ENCODE data around the gene SAE1. TPM values are rescaled to one million over a fixed set of nuclear protein-coding genes. Genes with fewer than 3 reads are reported as not detected.

SAE1 gene
- 49.4 TPM for total RNA-seq
- polyA plus RNA-seq (ENCODE audit: insufficient read depth, low read depth, low replicate concordance) = 39.5 TPM
- long read RNA-seq, donor 1, transcript SAE1-201 (9 exons, 2,049 nt) = major isoform, 26 of 28 reads
- long read RNA-seq, donor 1, partial matches to known transcripts = 0 of 28 reads
- long read RNA-seq, donor 1, other reads (novel, unspliced or antisense) = 0 of 28 reads
- long read RNA-seq, donor 2, transcript SAE1-201 (9 exons, 2,049 nt) = major isoform, 12 of 29 reads
- long read RNA-seq, donor 2, partial matches to known transcripts = 15 of 29 reads
- long read RNA-seq, donor 2, other reads (novel, unspliced or antisense) = 0 of 29 reads
- long read RNA-seq, donor 3, transcript SAE1-201 (9 exons, 2,049 nt) = major isoform, 21 of 25 reads
- long read RNA-seq, donor 3, partial matches to known transcripts = 0 of 25 reads
- long read RNA-seq, donor 3, other reads (novel, unspliced or antisense) = 0 of 25 reads
- long read RNA-seq, donor 4, transcript SAE1-201 (9 exons, 2,049 nt) = major isoform, 23 of 24 reads
- long read RNA-seq, donor 4, partial matches to known transcripts = 0 of 24 reads
- long read RNA-seq, donor 4, other reads (novel, unspliced or antisense) = 0 of 24 reads
- long read RNA-seq, donor 5, partial matches to known transcripts = 0 of 2 reads
- long read RNA-seq, donor 5, other reads (novel, unspliced or antisense) = 0 of 2 reads
- long read RNA-seq, donor 6, transcript SAE1-201 (9 exons, 2,049 nt) = major isoform, 10 of 26 reads
- long read RNA-seq, donor 6, partial matches to known transcripts = 15 of 26 reads
- long read RNA-seq, donor 6, other reads (novel, unspliced or antisense) = 0 of 26 reads
- long read RNA-seq, donor 7, transcript SAE1-201 (9 exons, 2,049 nt) = major isoform, 32 of 52 reads
- long read RNA-seq, donor 7, partial matches to known transcripts = 10 of 52 reads
- long read RNA-seq, donor 7, other reads (novel, unspliced or antisense) = 5 of 52 reads
- long read RNA-seq, donor 8, transcript SAE1-201 (9 exons, 2,049 nt) = major isoform, 18 of 25 reads
- long read RNA-seq, donor 8, partial matches to known transcripts = 7 of 25 reads
- long read RNA-seq, donor 8, other reads (novel, unspliced or antisense) = 0 of 25 reads
- long read RNA-seq, donor 9, transcript SAE1-201 (9 exons, 2,049 nt) = major isoform, 10 of 11 reads
- long read RNA-seq, donor 9, partial matches to known transcripts = 0 of 11 reads
- long read RNA-seq, donor 9, other reads (novel, unspliced or antisense) = 0 of 11 reads
- long read RNA-seq, donor 10, transcript SAE1-201 (9 exons, 2,049 nt) = major isoform, 13 of 43 reads
- long read RNA-seq, donor 10, partial matches to known transcripts = 29 of 43 reads
- long read RNA-seq, donor 10, other reads (novel, unspliced or antisense) = 0 of 43 reads

GRCh38 chr19:47130589-47131227 is at the start of gene SAE1:
TSS of gene SAE1 (plus strand) at chr19:47130835. CDS start at chr19:47130931, 96 bp downstream.
- Histone ChIP-seq H3K36me3 (ENCODE audit: control insufficient read depth in 2 of 3, insufficient read depth in 3 of 3, low read length in 3 of 3) (no peaks in the 10 kb centered on the region), H3K9me3 (ENCODE audit: control insufficient read depth in 2 of 3, insufficient read depth in 1 of 3, low read length in 3 of 3) (no peaks in the 10 kb centered on the region), H3K4me3 (ENCODE audit: low read length in 3 of 3) (peak within 1 kb of the TSS; percentile 55 to 91 (median 88)), H3K27ac (ENCODE audit: low read depth in 2 of 2, low read length in 2 of 2) (peak within 1 kb of the TSS; percentile 81 to 89), H3K9ac (ENCODE audit: low read length in 3 of 3) (peak within 1 kb of the TSS; percentile 30 to 84 (median 80)), H3K27me3 (ENCODE audit: control insufficient read depth, insufficient read depth, low read length) (no peaks in the 10 kb centered on the region), H3K4me1 (ENCODE audit: control insufficient read depth in 2 of 3, insufficient read depth in 2 of 3, low read depth in 1 of 3, low read length in 3 of 3) (no peaks in the 10 kb centered on the region)
- FAIRE-seq (no peak), DNase-seq (peak; percentile 98 to 99 (median 98))
- intact Hi-C loops (cut with DNase I) = no loop called here
- TF ChIP-seq, protein P1, sequence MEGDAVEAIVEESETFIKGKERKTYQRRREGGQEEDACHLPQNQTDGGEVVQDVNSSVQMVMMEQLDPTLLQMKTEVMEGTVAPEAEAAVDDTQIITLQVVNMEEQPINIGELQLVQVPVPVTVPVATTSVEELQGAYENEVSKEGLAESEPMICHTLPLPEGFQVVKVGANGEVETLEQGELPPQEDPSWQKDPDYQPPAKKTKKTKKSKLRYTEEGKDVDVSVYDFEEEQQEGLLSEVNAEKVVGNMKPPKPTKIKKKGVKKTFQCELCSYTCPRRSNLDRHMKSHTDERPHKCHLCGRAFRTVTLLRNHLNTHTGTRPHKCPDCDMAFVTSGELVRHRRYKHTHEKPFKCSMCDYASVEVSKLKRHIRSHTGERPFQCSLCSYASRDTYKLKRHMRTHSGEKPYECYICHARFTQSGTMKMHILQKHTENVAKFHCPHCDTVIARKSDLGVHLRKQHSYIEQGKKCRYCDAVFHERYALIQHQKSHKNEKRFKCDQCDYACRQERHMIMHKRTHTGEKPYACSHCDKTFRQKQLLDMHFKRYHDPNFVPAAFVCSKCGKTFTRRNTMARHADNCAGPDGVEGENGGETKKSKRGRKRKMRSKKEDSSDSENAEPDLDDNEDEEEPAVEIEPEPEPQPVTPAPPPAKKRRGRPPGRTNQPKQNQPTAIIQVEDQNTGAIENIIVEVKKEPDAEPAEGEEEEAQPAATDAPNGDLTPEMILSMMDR (IDR thresholded peaks at IDR 0.05; ENCODE audit: borderline replicate concordance, extremely low read depth, insufficient read depth) = peak; percentile 56

DNA sequence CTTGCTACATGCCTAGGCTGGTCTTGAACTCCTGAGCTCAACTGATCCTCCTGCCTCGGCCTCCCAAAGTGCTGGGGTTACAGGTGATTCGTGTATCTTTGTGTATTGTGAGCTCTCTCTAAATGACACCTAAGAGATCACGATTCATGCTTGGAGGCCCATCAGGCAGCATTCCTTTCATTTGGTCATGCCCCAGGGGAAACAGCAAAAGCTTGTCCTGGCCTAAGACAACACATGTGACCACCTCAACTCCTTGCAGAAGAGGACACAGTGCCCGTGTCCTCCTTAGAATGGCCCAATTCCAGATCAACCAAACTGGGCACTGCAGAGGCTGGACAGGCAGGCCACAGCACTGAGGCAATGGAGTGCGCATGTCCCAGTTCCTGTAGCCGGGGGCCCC is 49.5 kb upstream of the SAE1 start:
- TF ChIP-seq, protein P1 (IDR thresholded peaks at IDR 0.05; ENCODE audit: borderline replicate concordance, extremely low read depth, insufficient read depth) = no peak
- no peak for DNase-seq
- Histone ChIP-seq H3K9me3 (ENCODE audit: control insufficient read depth in 2 of 3, insufficient read depth in 1 of 3, low read length in 3 of 3) (no peaks in the 10 kb centered on the region), H3K9ac (ENCODE audit: low read length in 3 of 3) (no peak overlapping the region), H3K4me3 (ENCODE audit: low read length in 3 of 3) (no peak overlapping the region), H3K27me3 (ENCODE audit: control insufficient read depth, insufficient read depth, low read length) (no peaks in the 10 kb centered on the region), H3K27ac (ENCODE audit: low read depth in 2 of 2, low read length in 2 of 2) (no peak overlapping the region), H3K4me1 (ENCODE audit: control insufficient read depth in 2 of 3, insufficient read depth in 2 of 3, low read depth in 1 of 3, low read length in 3 of 3) (peaks cover 0 to 1% (median 0%) of the 10 kb centered on the region in 3 donors), H3K36me3 (ENCODE audit: control insufficient read depth in 2 of 3, insufficient read depth in 3 of 3, low read length in 3 of 3) (peaks cover 9 to 47% (median 36%) of the 10 kb centered on the region in 3 donors)
- FAIRE-seq = no peak
- intact Hi-C loops (cut with DNase I) = loop anchor here (5.0 kb wide), 1 partner anchor 41 kb away; no protein-coding TSS in a partner anchor

GRCh38 chr19:47082493-47082892 is 48.1 kb upstream of the SAE1 start:
- H3K4me1 ChIP-seq (ENCODE audit: control insufficient read depth in 2 of 3, insufficient read depth in 2 of 3, low read depth in 1 of 3, low read length in 3 of 3) = no peaks in the 10 kb centered on the region
- peaks cover 9 to 54% (median 37%) of the 10 kb centered on the region in 3 donors for H3K36me3 ChIP-seq (ENCODE audit: control insufficient read depth in 2 of 3, insufficient read depth in 3 of 3, low read length in 3 of 3)
- TF ChIP-seq, protein P1 (IDR thresholded peaks at IDR 0.05; ENCODE audit: borderline replicate concordance, extremely low read depth, insufficient read depth) = no peak
- FAIRE-seq (no peak), DNase-seq (no peak)
- no peak overlapping the region for H3K4me3 ChIP-seq (ENCODE audit: low read length in 3 of 3)
- H3K9ac ChIP-seq (ENCODE audit: low read length in 3 of 3) = no peak overlapping the region
- no peaks in the 10 kb centered on the region for H3K9me3 ChIP-seq (ENCODE audit: control insufficient read depth in 2 of 3, insufficient read depth in 1 of 3, low read length in 3 of 3)
- intact Hi-C loops (cut with DNase I) = loop anchor here (5.0 kb wide), 1 partner anchor 40 kb away; no protein-coding TSS in a partner anchor
- no peak overlapping the region for H3K27ac ChIP-seq (ENCODE audit: low read depth in 2 of 2, low read length in 2 of 2)
- no peaks in the 10 kb centered on the region for H3K27me3 ChIP-seq (ENCODE audit: control insufficient read depth, insufficient read depth, low read length)

All from kidney (tissue), 22 donors.